Activated CD4-positive, CD25-positive, alpha-beta regulatory T cell treated with anti-CD3 and anti-CD28 coated beads, Interleukin-2, amount 50 U/mL, for 72 hours (primary cell): ENCODE results near the gene FOXC1.

Experiments
- DNase-seq: peaks from one replicate; pipeline ENCODE4 v3.0.0; 2021

FOXC1 gene

DNA sequence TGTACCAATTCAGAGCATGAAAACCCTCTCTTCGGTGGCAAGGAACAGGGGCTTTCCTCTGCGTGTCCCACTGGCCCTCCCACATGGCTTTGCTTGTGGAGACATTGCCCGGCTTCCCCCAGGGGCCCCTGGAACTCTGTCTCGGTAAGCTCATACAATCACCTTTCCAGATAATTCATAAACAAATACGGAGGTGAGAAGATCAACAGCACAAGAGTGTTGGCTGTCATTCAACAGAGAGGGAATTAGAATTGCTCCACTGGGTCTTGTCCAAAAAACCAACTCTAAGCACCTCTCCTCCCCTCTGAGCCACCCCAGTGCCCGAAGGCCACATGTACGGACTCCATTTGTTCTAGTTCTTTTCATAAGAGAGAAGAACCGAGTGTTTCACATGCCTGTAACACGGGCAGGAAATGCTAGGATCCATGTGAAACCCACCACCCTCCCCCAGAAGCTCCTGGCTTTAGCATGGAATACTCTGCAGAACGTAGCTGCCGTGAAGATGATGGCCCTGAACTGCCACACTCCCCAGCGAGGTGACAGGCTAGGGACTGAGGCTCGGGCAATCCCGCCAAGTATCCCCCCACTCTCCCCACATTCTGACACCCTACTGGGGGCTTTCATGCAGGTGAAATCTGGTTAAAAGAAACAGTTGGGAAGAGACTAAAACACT is 24.6 kb upstream of the FOXC1 start:
- no peak for DNase-seq

DNA sequence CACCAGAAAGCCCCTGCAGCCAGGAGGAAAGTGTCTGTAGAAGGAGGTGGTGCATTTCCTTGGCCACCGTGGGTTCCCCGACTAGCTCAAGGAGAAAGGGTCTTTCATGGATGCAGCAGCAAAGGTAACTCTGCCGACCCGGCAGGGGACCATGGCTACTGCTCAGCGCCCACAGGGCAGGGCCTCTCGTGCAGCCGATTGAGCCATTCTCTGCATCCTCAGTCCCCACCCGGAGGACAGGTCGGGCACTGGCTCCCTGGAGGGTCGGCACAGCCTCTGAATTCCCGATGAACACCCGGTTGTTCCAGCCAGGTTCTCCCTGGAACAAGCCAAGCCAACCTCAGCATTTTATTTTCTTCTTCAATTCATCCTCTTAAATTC is 24.1 kb upstream of the FOXC1 start:
- DNase-seq = no peak

DNA sequence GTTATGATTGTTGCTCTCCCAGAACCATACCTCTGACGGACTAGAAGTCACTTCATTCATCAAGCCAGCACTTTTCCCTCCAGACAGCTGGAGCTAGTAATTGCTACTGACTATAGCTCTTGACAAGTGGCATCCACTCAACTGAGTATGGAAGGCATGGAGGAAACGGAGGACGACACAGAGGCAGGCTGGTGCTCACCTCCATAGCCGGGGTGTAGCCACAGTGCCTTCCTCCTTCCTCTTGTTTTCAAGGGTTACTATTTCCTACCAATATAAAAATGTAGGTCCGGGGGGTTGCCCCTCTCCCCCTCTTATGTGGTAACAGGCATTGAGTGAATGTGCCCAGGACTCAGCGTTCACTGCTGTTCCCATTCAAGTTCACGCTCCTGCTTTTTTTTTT is 23.5 kb upstream of the FOXC1 start:
- DNase-seq = no peak

DNA sequence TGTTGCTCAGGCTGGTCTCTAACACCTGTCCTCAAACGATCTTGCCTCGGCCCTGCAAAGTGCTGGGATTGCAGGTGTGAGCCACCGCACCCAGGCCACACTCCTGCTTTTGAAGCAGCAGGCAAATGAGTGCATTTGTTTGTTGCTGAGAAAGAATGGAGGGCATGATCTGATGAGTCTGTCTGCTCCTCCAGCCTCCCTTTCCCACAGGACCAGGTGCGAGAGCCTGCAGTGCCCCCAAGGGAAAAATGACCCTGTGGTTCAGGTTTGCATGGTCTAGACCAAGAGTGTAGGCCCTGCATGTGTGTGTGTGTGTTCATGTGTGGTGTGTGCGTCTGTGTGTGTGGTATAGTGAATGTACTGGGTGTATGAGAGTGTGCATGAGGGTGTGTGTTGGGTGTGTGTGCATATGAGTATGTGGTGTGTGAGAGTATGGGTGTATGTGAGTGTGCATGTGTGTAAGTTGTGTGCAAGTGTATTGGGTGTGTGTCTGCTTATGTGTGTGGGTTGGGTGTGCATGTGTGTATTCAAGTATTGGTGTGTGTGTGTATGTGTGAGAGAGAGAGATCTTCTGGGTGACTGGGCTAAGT is 22.8 kb upstream of the FOXC1 start:
- DNase-seq = no peak

DNA sequence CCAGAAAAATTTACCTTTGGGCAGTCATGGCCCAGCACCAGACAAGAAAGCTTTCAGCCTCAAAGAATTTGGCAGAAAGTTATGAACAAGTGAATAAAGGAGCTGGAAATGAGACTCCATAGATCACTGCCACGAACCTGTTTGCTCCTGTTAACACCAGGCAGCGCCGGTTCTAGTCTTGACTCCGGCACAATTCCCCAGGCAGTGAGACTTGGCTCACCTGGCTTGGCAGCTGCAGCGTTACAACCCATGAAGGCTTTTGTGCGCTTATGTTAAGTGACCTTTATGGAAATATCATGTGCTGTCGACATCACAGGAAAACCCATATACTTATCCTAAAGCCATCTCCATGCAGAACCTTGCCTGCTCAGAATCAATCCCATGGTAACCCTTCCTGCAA is 22.2 kb upstream of the FOXC1 start:
- DNase-seq = no peak

DNA sequence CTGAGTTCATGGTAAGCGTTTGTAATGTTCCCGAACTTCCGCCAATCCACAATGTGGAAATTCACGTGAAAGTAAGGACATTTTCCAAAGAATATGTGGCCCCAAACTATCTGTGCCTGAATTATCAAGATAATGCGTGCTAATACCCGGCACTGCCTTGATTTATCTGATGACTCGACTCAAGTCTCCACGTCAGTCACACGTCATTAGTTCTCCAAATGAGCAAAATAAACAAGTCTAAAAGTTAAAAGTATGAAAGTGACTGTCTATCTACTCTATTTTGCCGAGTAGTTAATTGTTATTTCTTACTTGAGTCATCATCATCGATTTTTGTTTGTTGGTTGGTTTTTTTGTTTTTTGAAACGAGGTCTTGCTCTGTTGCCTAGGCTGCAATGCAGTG is 21.7 kb upstream of the FOXC1 start:
- no peak for DNase-seq

DNA sequence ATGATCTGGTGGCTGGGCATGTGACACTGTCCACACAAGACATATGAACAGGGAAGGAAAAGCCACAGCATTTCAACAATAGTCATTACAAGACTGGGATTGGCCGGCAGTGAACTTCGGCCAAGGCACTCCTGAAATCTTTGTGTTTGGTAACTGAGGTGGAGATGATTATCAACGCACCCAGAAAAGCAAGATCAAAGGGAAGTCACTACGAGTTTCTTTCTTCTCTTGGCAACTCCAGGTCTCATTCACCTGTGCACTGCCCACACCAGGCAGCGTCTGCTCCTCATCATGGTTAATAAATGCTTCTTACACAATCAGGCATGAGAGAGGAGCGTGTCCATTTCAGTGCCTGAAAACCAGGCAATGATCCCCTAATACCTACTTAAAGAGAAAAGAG is 20.5 kb upstream of the FOXC1 start:
- DNase-seq = no peak

DNA sequence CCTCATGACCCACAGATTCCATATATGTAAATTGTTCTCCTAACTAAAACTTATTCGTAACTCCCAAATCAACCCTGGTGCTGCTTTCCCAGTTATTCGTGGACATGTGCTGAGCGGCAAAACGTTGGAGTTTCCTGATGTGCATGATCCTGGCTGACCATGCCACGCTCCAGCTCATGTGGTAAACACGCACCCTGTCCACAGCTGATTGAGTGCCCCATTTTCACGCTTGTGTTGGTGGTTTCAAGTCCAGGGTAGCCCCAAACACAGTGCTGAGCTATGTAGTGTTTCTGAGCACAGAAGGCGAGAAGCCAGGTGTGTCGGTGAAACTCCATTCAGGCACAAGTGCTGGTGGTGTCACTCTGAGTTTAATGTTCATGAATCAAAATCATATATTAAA is 19.1 kb upstream of the FOXC1 start:
- no peak for DNase-seq

DNA sequence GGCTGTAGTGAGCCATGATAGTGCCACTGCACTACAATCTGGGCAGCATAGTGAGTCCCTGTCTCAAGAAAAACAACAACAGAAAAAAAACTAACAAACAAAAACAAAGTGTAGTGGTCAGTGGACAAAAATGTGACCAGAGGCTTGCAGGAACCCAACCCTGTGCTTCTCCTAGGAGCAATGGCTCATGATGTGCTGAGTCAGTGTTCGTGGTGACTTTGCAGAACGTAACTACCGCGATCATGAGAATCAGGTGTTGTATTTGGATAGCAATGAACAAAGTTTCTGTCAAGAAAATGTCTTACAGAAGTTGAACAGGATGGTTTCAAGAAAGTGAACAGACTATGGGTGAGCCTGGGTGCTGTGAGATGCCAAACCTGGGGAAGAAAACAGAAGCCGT is 18.5 kb upstream of the FOXC1 start:
- DNase-seq = no peak

DNA sequence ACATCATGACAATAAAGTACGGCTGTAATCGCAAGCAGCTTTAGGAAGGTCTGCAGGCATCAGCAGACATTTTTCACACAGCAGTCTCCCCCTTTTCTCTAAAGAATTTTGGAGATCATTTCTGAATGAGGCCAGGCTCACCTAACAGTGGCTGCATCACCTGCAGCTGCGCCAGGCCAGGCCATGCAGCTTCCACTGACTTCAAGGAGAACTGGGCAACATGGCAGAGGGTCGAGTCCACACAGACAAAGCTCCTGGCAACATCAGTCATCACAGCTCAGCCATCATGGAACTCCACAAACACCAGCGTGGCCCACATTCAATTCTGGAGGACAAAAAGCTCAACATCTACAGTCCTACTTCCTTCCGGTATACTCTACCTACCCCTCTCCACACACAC is 17.8 kb upstream of the FOXC1 start:
- no peak for DNase-seq

DNA sequence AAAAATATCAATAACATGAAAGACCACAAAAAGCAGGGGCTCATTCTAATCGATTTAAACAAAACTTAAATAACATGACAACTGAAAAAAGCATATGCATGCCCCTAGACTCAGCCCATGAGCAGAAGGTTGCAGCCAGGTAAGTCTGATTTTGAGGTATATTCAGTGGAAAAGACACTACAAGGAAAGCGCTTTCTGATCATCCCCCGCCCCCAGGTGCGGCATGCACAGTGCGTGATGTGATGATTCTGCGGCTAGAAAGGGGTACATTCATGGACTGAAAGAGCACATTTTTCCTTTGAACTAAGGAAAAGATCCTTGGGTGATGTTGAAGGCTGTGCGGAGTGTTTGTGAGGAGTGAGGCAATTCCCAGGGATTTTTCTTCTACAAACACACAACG is 16.9 kb upstream of the FOXC1 start:
- no peak for DNase-seq

DNA sequence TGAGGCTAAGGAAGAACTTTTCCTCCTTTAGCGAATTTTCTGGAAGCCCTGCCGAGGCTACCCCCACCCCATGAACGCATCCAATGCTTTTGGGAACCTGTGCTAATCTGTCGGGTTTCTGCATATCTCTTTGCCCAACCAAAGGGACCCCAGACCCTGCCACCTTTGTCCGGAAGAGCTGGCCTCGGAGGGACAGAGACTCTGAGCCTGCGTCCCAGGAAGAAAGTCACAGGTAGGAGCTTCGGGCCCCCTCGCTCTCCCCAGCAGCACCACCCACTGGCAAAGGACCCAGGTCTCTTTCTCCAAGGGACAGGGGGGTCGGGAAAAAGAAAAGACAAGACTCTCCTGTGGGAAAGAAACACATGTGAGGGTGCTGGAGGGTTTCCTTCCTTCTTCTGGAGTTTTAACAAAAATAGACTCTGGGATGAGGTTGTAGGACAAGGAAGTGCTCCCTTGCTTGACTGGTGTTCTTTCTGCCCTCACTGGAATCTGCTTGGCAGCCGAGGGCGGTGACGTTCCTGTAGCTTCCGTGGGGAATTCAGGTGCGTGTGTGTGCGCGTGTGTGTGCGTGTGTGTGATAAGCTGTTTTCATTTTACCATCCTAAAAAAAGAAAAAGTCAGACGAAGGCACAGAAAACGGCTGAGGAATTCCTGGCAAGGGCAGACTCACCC is 16.3 kb upstream of the FOXC1 start:
- no peak for DNase-seq

DNA sequence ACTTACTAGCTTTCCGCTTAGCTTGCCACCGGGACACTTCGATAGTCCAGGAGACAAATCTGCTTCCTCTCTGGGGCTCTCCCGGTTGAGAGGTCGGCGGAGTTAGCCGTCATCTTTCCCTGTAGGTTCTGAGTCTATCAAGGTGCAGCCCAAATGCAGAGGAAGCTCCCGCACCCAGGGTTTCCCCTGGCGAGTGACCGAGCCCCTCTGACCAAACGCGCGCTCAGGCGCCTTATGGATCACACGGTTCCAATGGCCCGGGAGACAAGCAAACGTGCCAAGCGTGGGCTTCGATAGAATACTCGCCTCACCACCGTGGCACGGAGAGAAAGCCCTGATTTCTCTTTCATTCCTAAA is 15.8 kb upstream of the FOXC1 start:
- no peak for DNase-seq

DNA sequence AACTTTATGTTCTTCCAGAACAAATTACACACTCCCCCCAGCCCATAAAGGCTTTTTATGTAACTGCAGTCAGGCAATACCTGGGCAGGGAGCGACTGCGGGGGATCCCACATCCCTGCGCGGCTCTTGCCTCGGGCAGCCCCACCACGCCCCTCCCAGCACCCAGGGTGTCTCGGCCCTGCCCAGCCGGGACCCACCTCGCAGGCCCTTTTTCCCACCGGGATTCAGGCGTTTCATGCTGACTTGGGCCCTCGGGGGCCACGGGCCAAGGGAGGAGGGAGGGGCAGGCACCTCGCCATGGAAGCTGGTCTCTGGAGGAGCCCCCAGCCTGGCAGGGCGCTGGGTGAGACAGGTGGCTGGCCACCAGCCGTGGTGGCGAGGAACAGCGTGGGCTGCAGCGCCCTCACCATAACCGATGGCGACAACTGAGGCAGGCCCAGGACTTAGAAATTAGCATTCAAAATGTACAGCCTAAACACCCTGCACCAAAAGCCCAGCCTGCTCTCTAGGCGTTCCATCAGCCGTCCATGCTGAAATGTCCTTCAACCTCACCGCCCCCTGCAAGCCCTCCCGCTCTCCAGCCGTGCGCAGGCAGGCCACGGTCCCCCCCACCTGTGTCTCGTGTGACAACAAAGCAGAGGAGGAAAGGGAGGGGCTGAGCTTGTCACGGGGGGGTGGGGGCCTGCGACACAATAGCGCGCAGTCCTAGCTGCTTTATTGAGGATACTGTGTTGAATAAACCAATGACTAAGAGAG is 15.1 kb upstream of the FOXC1 start:
- DNase-seq = no peak

DNA sequence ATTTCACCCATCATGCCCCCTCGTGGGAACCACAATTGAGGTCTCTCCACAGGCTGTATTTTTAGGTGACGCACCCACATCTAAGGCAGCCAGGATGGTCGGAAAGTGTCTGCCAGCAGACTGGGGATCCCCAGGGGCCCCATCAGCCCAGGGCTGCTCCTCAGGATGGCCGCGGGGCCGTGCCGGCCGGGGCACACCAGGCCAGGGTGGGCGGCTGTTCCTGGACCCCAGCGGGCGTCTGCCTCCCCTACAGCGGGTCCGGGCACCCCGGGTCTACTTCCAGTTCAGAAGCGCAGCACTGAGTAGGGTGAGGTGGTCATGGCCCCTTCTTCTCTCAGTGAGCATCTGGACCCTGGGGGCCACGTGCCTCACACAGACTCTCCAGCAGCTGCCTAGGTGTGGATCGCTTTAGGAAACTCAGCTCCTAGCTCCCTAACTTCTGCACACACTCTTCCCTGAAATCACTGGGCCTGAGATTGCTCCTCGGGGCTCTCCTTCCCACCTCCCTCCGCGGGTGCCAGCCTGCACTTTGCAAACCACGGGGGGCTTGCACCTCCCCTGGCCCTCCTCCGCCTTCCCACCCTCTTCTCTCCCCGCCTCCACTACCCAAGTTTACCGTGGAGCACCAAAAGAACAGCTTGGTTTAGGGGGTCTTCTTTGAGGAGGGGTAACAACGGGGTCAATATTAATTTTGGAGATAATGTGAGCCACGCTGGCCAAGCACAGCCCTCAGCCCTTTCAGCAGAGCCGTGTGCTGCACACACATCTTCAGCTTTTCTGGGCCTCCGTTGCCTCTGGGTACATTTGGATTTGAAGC is 14.2 kb upstream of the FOXC1 start:
- no peak for DNase-seq

DNA sequence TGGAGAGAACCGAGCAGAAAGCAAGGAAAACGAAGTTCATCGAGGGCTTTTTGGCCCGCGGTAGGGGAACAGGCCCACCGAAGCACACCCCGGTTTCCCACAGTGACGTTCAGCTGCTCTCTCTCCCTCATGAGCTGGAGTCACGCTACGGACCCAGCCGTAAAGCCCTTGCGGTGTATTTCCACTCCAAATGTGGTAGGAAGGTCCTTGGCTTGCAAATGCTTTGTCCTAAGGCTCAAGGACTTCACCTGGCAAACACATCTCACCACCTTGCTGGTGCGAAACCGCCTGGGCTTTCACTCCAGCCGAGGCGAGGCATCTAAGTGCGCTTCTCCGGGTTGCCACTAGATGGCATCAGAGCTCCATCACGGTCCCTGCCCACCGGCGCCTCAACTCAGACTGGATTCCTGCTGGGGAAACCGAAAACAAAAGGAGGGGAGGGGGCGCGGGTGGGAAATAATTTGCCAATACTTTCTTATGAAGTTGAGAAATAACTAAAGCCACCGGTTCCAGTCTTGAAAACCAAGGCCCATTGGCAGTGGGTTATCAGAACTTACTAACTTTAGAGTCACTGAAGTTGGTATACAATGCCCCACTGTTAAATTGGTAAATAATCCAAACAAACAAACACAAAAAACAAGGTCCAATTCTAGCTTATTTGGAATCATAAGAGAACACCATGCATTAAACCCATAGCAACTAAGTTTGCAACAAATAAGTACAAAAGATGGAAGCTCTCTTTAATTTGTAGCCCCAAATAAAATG is 13.4 kb upstream of the FOXC1 start:
- DNase-seq = peak; percentile 66

DNA sequence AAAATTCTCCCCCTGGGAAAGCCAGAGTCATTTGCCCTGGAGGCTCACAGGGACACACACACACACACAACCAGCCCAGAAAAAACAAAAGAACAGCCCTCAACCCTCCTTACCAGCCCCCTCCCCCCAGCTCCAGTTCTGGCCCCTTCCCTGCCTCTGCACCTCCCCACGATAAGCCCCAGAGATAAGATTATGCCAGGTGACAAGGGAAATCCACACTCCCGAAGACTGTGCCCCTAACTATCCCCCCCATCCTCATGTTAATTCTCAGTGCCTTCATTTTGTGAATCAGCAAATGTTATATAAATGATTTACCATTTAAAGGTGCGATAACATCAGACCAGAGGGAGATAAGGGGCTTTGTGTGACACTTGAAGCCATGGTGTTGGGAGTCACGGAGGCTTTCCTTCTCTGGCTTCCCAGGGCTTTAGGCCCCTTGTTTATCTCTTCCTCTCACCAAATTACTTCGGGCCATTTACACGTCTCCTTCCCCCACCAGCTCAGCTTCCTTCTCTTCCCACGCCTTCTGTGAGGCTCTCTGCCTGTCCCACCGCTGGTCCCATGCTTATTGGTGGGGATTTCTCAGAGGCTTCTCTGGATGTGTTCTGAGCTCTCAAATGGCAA is 12.5 kb upstream of the FOXC1 start:
- DNase-seq = no peak

DNA sequence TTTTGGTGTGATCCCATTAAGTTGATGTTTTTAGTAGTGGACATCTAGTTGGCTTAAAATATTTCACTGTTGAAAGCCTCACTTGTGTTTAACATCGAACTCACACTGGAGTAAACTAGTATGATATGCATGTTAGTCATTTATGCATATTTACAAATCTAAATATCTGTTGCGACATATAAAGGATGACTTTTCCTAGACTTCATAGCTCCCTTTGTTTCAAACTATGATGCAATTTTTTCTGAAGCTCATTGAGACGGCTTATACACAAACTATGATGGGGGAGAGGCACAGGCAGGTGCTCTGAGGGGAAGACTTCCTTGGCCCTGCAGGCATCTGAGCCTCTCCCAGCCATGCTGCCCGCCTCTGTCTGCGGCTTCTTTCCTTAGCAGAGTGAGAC is 11.8 kb upstream of the FOXC1 start:
- no peak for DNase-seq

DNA sequence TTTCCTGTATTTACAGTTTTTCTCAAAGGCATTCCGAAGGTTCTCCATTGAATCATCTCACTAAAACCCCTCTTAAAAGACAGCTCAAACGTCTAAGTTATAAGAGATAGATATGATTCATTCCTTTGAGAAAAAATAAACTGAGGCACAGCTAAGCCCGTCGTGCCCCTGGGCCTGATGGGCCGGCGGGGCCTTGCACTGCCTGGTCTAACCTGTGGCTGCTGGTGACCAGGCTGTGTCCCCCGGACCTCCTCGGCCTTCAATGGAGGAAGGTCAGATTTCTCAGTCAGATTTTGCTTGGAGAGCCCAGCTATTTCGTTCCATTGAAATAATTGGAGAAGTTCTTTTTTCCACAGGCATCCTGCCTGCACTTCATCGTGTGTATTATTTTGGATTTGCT is 11.3 kb upstream of the FOXC1 start:
- no peak for DNase-seq

DNA sequence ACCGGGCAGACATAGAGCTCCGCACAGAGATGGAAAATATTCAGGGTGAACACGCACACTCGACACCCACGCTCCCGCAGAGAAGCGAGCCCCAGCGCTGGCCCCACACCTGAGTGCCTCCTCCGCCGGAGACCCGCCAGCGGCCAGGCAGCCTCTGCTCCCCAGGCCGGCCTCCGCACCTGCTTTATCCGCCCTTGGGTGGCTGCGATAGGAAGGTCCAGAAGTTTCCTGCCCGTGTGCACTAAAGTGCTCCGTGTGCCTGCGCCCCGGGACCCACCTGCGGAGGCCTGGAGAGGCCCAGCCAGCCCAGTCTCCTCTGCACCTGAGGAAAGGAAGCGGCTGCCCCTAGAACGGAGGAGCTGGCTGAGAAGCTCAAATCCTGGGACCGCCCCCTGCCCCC is 10.8 kb upstream of the FOXC1 start:
- DNase-seq = no peak

DNA sequence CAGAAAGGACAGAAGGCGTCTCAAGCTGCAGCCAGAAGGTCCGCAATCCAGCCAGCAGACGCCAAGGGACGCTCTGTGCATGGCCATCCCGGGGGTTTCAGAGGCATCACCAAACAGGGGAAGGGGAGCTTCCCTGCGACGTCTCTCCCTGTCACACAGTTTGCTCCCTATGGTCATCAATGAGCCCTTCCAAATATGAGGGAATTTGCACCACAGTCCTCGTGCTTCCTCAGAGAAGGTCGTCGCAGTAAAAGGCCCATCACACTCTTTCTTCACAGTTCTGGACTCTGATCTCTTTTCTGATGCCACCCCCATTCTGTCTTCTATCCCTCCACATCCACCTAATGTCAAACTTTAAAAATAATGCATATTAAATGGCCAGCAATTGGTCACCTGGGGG is 10.2 kb upstream of the FOXC1 start:
- no peak for DNase-seq
